ENCODE results near the gene RGPD4.
"Not testable (repeated sequence)": the region's sequence is repeated elsewhere in the genome, so short reads cannot be mapped to it uniquely, and the experiment has no call there.

RGPD4 gene

DNA sequence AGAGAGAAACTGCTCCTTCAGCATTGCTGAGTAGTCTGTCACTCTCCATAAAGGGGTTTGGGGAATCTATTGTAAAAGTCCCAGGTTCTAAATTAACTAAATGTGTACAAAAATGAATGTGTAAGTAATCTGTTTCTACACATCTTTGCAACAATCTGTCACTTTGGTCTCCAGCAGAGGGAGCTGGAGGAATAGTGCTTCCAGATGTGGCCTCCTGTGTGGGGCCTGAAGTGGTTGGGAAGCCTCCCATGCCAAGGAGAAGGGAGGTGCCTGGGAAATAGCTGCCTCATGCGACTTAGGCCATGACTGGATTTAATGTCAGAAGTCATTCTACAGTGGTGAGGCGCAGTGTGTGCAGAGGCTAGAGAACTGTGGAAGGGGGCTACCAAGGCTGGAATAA lies 89.4 kb downstream of the RGPD4 start:
- not testable (repeated sequence) for H2AFZ ChIP-seq (ENCODE audit: low read depth, low read length); H3K9ac ChIP-seq (ENCODE audit: low read length); H3K4me3 ChIP-seq (ENCODE audit: low read length); H3K36me3 ChIP-seq (replicated peaks; ENCODE audit: low read depth, low read length); H3K4me1 ChIP-seq (ENCODE audit: low read length); H3K27ac ChIP-seq (ENCODE audit: low read length); H3K79me2 ChIP-seq (ENCODE audit: low read length); H3K27me3 ChIP-seq (ENCODE audit: low read depth, low read length); H3K4me2 ChIP-seq (ENCODE audit: low read length); H4K20me1 ChIP-seq (ENCODE audit: insufficient read depth, low read length); H3K9me3 ChIP-seq (ENCODE audit: insufficient read depth, low read length)

GRCh38 chr2:107916696-107917370 lies 90.1 kb downstream of the RGPD4 start:
- not testable (repeated sequence) for H3K4me3 ChIP-seq (ENCODE audit: low read length); H3K79me2 ChIP-seq (ENCODE audit: low read length); H3K9me3 ChIP-seq (ENCODE audit: insufficient read depth, low read length); H4K20me1 ChIP-seq (ENCODE audit: insufficient read depth, low read length); H3K27me3 ChIP-seq (ENCODE audit: low read depth, low read length); H2AFZ ChIP-seq (ENCODE audit: low read depth, low read length); H3K36me3 ChIP-seq (replicated peaks; ENCODE audit: low read depth, low read length); H3K27ac ChIP-seq (ENCODE audit: low read length); H3K4me2 ChIP-seq (ENCODE audit: low read length); H3K9ac ChIP-seq (ENCODE audit: low read length); H3K4me1 ChIP-seq (ENCODE audit: low read length)

DNA sequence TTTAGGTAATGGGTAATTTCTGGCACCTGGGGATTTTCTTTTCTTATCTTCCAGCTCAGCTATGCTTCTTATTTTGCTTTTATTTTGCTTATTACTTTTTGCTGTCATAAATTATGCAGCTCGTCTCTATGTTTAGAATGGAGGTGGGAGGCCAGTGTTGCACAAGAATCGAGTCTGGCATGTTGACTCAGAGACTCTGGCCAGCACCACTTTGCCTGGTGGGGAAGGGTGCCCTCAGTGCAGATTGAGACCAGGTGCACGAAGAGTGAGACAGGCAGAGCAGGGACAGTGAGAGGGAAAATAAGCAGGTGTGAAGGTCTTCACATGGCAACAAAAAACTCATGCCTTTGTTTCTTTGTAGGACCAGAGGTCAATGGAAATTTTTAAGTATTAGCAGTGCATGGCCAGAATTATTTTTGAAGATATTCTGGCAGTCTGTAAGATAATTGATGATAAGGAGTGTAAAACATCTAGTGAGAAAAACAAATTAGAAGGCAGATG lies 100.4 kb downstream of the RGPD4 start:
- no peak overlapping the region for H3K9ac ChIP-seq (ENCODE audit: low read length)
- TF ChIP-seq EZH2phosphoT487 (IDR thresholded peaks at IDR 0.05; ENCODE audit: low read depth): no peak
- TF ChIP-seq, protein P1, sequence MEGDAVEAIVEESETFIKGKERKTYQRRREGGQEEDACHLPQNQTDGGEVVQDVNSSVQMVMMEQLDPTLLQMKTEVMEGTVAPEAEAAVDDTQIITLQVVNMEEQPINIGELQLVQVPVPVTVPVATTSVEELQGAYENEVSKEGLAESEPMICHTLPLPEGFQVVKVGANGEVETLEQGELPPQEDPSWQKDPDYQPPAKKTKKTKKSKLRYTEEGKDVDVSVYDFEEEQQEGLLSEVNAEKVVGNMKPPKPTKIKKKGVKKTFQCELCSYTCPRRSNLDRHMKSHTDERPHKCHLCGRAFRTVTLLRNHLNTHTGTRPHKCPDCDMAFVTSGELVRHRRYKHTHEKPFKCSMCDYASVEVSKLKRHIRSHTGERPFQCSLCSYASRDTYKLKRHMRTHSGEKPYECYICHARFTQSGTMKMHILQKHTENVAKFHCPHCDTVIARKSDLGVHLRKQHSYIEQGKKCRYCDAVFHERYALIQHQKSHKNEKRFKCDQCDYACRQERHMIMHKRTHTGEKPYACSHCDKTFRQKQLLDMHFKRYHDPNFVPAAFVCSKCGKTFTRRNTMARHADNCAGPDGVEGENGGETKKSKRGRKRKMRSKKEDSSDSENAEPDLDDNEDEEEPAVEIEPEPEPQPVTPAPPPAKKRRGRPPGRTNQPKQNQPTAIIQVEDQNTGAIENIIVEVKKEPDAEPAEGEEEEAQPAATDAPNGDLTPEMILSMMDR (IDR thresholded peaks at IDR 0.05; ENCODE audit: low read depth, low read length): no peak
- H4K20me1 ChIP-seq (ENCODE audit: insufficient read depth, low read length): no peaks in the 10 kb centered on the region
- H3K79me2 ChIP-seq (ENCODE audit: low read length): no peaks in the 10 kb centered on the region
- H3K4me3 ChIP-seq (ENCODE audit: low read length): no peak overlapping the region
- H3K4me1 ChIP-seq (ENCODE audit: low read length): no peaks in the 10 kb centered on the region
- no peak overlapping the region for H3K27ac ChIP-seq (ENCODE audit: low read length)
- no peaks in the 10 kb centered on the region for H3K36me3 ChIP-seq (replicated peaks; ENCODE audit: low read depth, low read length)
- no peak overlapping the region for H3K4me2 ChIP-seq (ENCODE audit: low read length)
- no peaks in the 10 kb centered on the region for H3K9me3 ChIP-seq (ENCODE audit: insufficient read depth, low read length)
- no peak overlapping the region for H2AFZ ChIP-seq (ENCODE audit: low read depth, low read length)
- H3K27me3 ChIP-seq (ENCODE audit: low read depth, low read length): no peaks in the 10 kb centered on the region

- Histone ChIP-seq H3K4me1 (ENCODE audit: low read length) (no peaks in the 10 kb centered on the region), H3K36me3 (replicated peaks; ENCODE audit: low read depth, low read length) (no peaks in the 10 kb centered on the region), H3K4me3 (ENCODE audit: low read length) (no peak overlapping the region), H3K27me3 (ENCODE audit: low read depth, low read length) (no peaks in the 10 kb centered on the region), H3K9me3 (ENCODE audit: insufficient read depth, low read length) (no peaks in the 10 kb centered on the region), H3K9ac (ENCODE audit: low read length) (no peak overlapping the region), H3K27ac (ENCODE audit: low read length) (no peak overlapping the region), H4K20me1 (ENCODE audit: insufficient read depth, low read length) (no peaks in the 10 kb centered on the region), H2AFZ (ENCODE audit: low read depth, low read length) (no peak overlapping the region), H3K79me2 (ENCODE audit: low read length) (no peaks in the 10 kb centered on the region), H3K4me2 (ENCODE audit: low read length) (no peak overlapping the region)
- TF ChIP-seq, protein P1 (IDR thresholded peaks at IDR 0.05; ENCODE audit: low read depth, low read length): no peak
- TF ChIP-seq EZH2phosphoT487 (IDR thresholded peaks at IDR 0.05; ENCODE audit: low read depth): no peak
These were observed 104.7 kb downstream of the RGPD4 start for GRCh38 chr2:107931412-107931811.

DNA sequence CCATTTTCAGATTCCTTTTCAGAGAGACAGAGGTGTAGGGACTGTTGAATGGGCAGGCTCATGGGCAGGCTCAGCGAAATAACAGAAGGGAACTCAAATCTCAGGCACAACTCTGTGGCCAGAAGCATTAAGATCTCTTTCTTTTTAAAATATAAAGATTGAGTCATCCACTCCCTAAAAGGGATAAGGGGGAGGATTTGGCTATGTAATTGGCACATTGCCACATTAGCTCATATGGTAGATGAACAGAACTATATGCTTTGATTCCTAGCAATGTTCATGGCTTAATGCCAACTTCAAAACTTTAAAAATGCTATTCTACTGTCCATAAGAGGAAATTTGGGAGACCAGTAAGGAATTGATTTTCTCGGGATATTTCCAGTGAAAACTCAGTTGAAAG lies 105.8 kb downstream of the RGPD4 start:
- H3K4me2 ChIP-seq (ENCODE audit: low read length): no peak overlapping the region
- no peaks in the 10 kb centered on the region for H3K27me3 ChIP-seq (ENCODE audit: low read depth, low read length)
- no peaks in the 10 kb centered on the region for H3K79me2 ChIP-seq (ENCODE audit: low read length)
- H3K36me3 ChIP-seq (replicated peaks; ENCODE audit: low read depth, low read length): no peaks in the 10 kb centered on the region
- H3K9me3 ChIP-seq (ENCODE audit: insufficient read depth, low read length): no peaks in the 10 kb centered on the region
- TF ChIP-seq, protein P1 (IDR thresholded peaks at IDR 0.05; ENCODE audit: low read depth, low read length): no peak
- no peak for TF ChIP-seq EZH2phosphoT487 (IDR thresholded peaks at IDR 0.05; ENCODE audit: low read depth)
- no peak overlapping the region for H3K4me3 ChIP-seq (ENCODE audit: low read length)
- H3K27ac ChIP-seq (ENCODE audit: low read length): no peak overlapping the region
- no peak overlapping the region for H3K9ac ChIP-seq (ENCODE audit: low read length)
- no peaks in the 10 kb centered on the region for H3K4me1 ChIP-seq (ENCODE audit: low read length)
- H4K20me1 ChIP-seq (ENCODE audit: insufficient read depth, low read length): no peaks in the 10 kb centered on the region
- no peak overlapping the region for H2AFZ ChIP-seq (ENCODE audit: low read depth, low read length)
